ENCODE results near the gene WASHC2C.
"Not testable (repeated sequence)": the region's sequence is repeated elsewhere in the genome, so short reads cannot be mapped to it uniquely, and the experiment has no call there.

- not testable (repeated sequence) for TF ChIP-seq CTCF, POLR2A (IDR thresholded peaks at IDR 0.05)
Observed at GRCh38 chr10:45755083-45755482, 28.0 kb downstream of the WASHC2C start.
